GM06990 (cell line): ENCODE data around the gene HELT.
"Not testable (repeated sequence)": the region's sequence is repeated elsewhere in the genome, so short reads cannot be mapped to it uniquely, and the experiment has no call there.

Experiments used
- DNase-seq: peaks from one replicate; pipeline ENCODE4 v3.0.0-alpha.2; 2011; ENCODE audit not compliant: insufficient read length; ENCODE audit errors: extremely low read depth
- H3K27me3 ChIP-seq: replicated peaks from 2 replicates; pipeline ENCODE4 v1.6.0; 2011; ENCODE audit warnings: low read length; ENCODE audit not compliant: control insufficient read depth, insufficient read depth
- H3K36me3 ChIP-seq: 2 replicates; pipeline ENCODE4 v1.5.1; 2011; ENCODE audit warnings: low read length; ENCODE audit not compliant: control insufficient read depth, insufficient read depth
- H3K4me3 ChIP-seq: replicated peaks from 2 replicates; pipeline ENCODE4 v1.5.1; 2011; ENCODE audit warnings: low read depth, mild to moderate bottlenecking, control low read depth, low read length
- TF ChIP-seq, protein P1 (sequence below): IDR thresholded peaks from 2 replicates; pipeline ENCODE4 v1.5.1; 2011; ENCODE audit warnings: low read length, control low read depth, mild to moderate bottlenecking, inconsistent platforms; ENCODE audit not compliant: insufficient read depth, poor library complexity, severe bottlenecking

The HELT gene

DNA sequence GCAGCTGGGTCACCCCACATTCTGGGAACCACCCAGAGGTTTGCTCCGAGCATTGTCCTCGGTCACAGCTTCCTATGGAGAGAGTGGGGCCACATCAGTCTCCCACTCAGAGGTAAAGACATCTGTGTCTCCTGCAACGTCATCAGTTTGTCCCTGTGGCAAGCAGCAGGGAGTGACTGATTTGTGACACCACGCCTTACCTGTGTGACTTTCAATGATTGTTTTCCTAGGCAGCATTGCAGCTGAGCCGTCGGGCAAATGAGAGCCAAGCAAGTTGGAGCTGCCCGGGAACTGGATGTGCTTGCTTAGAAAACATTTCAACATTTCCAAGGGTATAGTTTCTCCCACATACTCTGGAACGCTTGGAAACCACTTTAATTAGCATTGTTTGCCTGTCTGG is 29.7 kb upstream of the HELT start:
- TF ChIP-seq, protein P1, sequence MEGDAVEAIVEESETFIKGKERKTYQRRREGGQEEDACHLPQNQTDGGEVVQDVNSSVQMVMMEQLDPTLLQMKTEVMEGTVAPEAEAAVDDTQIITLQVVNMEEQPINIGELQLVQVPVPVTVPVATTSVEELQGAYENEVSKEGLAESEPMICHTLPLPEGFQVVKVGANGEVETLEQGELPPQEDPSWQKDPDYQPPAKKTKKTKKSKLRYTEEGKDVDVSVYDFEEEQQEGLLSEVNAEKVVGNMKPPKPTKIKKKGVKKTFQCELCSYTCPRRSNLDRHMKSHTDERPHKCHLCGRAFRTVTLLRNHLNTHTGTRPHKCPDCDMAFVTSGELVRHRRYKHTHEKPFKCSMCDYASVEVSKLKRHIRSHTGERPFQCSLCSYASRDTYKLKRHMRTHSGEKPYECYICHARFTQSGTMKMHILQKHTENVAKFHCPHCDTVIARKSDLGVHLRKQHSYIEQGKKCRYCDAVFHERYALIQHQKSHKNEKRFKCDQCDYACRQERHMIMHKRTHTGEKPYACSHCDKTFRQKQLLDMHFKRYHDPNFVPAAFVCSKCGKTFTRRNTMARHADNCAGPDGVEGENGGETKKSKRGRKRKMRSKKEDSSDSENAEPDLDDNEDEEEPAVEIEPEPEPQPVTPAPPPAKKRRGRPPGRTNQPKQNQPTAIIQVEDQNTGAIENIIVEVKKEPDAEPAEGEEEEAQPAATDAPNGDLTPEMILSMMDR, result no peak
- DNase-seq, result no peak
- Histone ChIP-seq H3K4me3 (no peak overlapping the region), H3K36me3 (no peaks in the 10 kb centered on the region), H3K27me3 (peaks cover 2% of the 10 kb centered on the region)

DNA sequence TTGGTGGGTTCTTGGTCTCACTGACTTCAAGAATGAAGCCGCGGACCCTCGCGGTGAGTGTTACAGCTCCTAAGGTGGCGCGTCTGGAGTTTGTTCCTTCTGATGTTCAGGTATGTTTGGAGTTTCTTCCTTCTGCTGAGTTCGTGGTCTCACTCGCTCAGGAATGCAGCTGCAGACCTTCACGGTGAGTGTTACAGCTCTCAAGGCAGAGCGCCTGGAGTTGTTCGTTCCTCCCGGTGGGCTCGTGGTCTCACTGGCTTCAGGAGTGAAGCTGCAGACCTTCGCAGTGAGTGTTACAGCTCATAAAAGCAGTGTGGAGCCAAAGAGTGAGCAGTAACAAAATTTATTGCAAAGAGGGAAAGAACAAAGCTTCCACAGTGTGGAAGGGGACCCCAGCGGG is 29.0 kb upstream of the HELT start:
- not testable (repeated sequence) for H3K36me3 ChIP-seq, DNase-seq, H3K27me3 ChIP-seq, H3K4me3 ChIP-seq

DNA sequence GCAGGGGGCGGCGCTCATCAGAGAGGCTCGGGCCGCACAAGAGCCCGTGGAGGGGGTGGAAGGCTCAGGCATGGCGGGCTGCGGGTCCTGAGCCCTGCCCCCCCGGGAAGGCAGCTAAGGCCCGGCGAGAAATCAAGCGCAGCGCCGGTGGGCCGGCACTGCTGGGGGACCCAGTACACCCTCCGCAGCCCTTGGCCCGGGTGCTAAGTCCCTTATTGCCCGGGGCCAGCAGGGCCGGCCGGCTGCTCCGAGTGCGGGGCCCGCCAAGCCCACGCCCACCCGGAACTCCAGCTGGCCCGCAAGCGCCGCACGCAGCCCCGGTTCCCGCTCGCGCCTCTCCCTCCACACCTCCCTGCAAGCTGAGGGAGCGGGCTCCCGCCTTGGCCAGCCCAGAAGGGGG is 28.2 kb upstream of the HELT start:
- not testable (repeated sequence) for DNase-seq, H3K4me3 ChIP-seq, H3K27me3 ChIP-seq, H3K36me3 ChIP-seq

DNA sequence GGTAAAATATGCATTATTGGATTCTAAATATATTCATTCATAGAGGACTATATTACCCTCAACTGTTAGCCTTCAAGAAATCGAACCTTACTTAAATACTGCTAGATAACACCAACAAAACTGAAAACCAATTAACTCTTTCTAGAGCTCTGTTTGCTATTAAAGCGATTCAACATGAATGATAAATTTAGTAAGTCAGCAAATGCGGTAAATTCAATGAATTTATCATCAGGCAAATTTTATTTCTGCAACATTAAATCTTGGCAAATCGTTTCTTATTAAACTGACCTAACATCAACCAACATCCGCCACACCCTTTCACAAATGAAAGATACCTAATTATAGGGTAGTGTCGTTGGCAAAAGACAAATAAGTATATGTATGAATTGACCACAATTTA is 26.4 kb upstream of the HELT start:
- Histone ChIP-seq H3K4me3 (no peak overlapping the region), H3K27me3 (peaks cover 4% of the 10 kb centered on the region), H3K36me3 (no peaks in the 10 kb centered on the region)
- no peak for DNase-seq
- TF ChIP-seq, protein P1, result no peak

DNA sequence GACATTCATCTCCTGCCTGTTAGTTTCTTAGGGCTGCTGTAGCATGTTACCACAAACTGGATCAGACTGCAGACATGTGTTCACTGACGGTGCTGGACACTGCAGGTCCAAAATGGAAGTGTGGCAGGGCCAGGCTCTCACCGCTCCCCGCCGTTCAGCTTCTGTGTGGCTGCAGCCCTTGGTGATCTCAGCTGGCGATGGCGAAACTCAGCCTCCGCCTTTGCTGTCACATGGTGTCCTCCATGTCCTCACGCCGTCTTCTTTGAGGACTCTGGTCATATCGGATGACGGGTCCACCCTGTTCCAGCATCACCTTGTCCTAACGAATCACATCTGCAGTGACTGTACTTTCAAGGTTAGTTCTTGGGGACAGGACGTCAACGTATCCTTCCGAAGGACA is 25.9 kb upstream of the HELT start:
- Histone ChIP-seq H3K4me3 (no peak overlapping the region), H3K27me3 (peaks cover 4% of the 10 kb centered on the region), H3K36me3 (no peaks in the 10 kb centered on the region)
- no peak for DNase-seq
- TF ChIP-seq, protein P1, result no peak

DNA sequence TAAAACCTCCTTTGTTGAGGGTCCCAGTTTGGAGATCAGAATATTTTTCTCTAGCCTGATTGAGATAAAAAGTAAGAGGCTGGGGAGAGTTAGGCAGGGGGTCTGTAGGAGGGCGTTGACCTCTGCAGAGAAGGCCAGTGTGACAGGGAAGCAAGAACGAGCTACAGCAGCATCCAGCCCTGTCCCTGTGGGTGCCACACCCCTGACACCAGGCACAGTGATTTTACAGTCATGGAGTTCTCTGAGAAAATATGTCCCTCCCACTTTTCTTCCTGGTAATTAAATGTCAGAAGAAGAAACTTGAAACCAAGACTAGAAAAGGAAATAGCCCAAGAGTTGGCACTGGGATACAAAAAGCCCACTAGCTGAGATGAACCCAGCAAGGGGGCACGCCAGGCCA is 25.0 kb upstream of the HELT start:
- H3K27me3 ChIP-seq, result peaks cover 2% of the 10 kb centered on the region
- no peak for DNase-seq
- TF ChIP-seq, protein P1, result no peak
- H3K36me3 ChIP-seq, result no peaks in the 10 kb centered on the region
- H3K4me3 ChIP-seq, result no peak overlapping the region

DNA sequence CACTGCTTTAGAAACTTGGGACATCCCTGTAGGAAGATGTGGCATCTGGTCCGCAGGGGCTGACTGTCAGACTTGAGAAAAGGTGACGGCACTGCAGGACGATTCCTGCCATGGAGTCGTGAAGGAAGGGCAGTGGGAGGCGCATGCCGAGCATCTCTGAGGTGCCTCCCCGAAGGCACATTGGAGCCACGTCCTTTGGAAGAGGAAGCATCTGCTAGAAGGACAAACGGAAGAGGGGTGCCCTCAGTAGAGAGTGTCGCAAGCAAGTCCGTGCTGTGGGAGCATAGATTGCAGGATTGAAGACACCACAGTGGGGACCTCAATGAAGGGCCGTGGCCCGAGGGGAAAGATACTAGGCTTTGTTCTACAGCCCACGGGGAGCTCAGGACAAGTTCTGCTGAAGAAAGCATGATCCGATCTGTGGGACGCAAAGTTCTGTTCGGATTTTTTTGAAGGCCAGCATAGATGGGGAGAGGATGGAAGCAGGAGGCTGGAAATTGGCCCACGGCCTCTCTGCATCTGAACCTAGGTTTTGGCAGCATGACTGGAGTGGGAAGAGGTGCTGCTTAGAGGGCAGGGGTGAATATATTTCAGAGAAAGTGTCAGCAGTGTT is 24.2 kb upstream of the HELT start:
- H3K4me3 ChIP-seq, result no peak overlapping the region
- DNase-seq, result no peak
- no peaks in the 10 kb centered on the region for H3K36me3 ChIP-seq
- peaks cover 2% of the 10 kb centered on the region for H3K27me3 ChIP-seq
- TF ChIP-seq, protein P1, result no peak
